Stimulated activated naive CD4-positive, alpha-beta T cell treated with Interleukin-2 at 50 U/mL for 16 hours (primary cell): ENCODE results near the gene ACP4.

Source experiments
- DNase-seq: peaks from one replicate; lab custom pipeline; 2025; lab: John Stamatoyannopoulos, UW

ACP4 gene

DNA sequence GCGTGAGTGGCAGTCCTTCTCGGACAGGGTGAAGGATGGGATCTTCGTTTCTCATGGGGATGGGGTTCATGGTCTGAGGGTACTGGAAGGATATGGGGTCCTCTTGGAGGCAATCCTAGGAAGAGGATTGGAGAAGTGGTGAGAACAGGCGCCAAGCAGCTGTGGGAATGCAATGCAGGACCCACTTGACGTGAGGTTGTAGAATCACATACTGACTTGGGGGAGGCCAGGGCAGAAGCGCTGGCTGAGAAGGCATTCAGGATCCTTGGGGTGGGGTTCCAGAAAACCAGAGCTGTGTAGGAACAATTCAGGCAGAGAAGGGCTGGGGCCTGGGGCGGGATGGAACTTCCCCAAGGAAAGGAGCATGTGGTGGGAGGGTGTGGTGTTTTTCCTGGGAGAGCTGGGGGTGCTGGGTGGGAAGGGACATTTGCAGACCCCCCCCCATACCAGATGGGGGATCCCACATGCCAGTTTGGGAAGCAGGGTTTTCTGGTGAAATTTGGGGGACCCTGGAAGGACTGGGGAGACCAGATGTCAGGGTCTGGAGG is 32.5 kb downstream of the ACP4 start:
- no peak for DNase-seq

- no peak for DNase-seq
Measured at GRCh38 chr19:50823389-50824042, 33.3 kb downstream of the ACP4 start, which contains the start of gene KLK1. Gene KLK1 (minus strand): TSS chr19:50823787. CDS start chr19:50823748, 39 bp downstream.

GRCh38 chr19:50826492-50827240 is 36.5 kb downstream of the ACP4 start:
- DNase-seq, result no peak

- DNase-seq, result no peak
Measured at GRCh38 chr19:50827476-50827875, 37.3 kb downstream of the ACP4 start.

DNA sequence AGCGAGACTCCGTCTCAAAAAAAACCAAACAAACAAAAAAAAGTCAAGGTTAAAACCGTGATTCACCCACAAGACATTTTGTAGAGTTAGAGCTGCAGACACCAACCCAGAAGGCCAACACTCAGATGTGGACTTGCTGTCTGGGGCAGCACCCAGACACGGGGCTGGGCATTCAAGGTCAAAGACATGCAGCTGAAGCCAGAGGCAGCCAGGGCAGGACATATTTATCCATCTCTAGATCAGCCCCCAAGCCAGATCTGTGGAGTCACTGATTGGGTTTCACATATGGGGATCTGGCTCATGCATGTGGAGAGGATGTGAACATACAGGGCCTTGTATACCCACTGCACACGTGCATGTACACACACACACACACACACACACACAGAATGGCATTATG is 39.6 kb downstream of the ACP4 start:
- no peak for DNase-seq

DNA sequence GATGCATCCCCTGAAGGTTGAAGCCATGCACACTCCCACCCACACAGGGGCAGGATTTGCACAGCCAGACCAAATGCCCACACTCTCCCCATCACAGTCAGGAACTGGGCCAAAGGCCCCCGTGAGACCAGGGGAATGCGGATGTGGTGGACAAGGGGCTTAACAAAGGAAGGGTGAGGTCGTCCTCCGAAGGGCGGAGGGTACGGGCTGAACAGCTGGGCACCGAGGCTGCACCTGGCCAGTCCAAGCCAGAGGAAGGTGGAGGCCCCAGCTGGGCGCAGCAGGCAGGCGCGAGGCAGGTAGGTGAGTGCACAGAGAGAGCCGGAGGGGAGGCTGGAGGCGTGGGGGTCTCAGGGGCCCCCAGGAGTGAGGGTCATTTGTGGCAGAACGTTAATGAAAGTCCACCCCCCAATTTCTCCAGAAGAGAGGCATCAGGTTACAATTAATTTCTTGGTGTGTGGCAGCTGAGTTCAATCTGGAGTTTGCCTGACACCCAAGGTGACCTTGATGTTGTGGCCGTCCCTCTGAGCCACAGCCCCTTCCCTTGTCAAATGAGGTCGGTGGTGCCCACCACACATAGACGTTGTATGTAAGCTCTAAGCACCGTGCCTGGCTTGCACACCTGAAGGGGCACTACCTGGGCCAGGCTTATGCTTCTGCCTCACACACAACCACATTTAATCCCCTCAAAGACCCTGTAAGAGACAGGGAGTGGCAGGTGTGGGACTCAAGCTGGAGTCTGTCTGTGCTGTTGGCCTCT is 40.2 kb downstream of the ACP4 start:
- no peak for DNase-seq

DNA sequence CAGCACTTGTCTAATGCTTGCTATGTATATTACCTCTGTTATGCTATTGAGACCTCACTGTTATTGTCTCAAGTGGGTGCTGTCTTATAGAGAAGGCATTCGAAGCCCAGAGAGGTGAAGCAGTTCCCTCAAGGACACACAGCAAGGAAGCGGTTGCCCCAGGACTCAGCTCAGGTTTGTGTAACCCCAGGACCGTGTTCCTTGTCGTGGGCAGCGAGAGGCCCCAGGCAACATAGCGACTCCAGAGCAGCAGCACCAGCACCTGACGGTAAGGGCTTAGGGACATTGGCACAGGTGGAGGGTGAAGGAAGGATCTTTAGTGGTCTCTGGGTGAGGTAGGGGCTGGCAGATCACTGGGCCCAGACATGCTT is 40.8 kb downstream of the ACP4 start:
- DNase-seq, result no peak

GRCh38 chr19:50832666-50833065 is 42.5 kb downstream of the ACP4 start:
- no peak for DNase-seq

DNA sequence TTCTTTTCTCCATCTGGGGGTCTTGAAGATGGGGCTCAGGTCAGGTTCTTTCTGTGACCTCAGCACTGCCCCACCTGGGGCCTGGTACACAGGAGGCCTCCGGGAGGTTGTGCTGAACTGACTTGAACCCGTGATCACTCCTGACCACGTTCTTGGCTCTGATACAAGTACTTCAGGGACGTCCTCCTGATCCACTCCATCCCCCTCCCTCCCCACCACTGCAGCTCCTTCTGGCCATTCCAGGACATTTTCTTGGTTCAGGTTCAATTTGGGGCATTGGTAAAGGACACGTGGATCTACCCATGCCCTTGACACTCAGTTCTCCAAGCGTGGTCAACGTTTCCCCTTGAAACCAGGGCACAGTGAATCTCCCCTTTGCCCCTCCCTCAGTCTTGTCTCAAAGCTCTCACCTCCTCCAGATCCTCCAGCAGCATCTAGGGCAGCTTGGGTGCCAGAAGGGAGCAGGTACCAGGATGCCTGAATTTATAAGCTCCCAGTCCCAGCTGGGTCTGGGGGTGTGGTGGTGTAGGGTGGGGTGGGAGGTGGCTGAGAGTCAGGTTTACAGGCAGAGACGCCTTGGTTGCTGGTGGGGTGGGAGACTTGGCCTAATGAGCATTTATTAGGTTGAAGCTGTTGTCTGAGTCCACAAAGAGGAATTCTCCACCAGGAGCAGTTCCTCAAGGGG is 43.0 kb downstream of the ACP4 start, which contains the start of gene KLK15:
TSS of gene KLK15 (minus strand) at position 458 of the 685 bp plus-strand sequence. CDS start 2,082 bp downstream, outside the sequence.
- no peak for DNase-seq

DNA sequence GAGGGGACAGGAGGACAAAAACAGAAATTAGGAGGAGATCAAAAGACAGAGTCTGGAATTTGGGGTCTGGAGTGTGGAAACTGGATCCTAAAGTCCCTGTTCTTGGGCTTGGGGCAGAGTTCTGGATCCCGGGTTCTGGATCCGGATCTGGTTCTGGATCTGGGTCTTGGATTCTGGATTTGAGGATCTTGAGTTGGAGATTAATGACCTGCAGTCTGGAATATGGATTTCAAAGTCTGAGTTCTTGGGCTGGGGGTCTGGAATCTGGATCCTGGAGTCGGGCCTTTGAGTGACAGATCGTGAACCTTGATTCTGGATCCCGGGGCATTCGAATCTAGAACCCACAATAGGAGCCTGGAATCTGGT is 43.6 kb downstream of the ACP4 start:
- no peak for DNase-seq

DNA sequence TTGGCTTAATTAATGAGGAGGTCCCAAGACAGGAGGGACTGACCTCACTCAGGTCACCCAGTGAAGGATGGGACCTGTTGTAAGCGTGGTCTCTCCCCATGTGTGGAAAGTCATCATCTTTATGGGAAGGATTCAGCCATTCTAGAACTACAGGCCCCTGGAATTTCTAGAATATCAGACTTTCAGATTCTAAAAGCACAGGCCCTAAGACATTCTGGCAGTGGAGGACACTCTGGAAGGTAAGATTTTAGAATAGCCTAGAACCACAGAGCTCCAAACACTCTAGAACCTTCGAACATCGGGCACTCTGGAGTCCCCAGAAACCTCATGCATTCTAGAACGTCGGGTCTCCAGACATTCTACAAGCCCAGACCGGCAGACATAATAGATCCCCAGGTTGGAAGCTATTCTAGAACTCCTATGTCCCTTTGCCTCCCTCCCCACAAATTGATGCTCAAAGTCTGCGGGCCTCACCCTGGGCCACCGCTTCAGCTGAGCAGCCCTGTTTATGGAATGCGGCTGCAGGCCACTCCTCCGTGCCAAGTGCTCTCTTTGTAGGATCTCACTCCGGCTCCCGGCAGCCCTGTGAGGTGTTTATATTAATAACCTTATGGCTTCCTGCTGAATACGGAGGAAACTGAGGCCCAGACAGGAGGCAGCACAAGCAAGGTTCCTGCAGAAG is 45.0 kb downstream of the ACP4 start:
- DNase-seq, result no peak

DNA sequence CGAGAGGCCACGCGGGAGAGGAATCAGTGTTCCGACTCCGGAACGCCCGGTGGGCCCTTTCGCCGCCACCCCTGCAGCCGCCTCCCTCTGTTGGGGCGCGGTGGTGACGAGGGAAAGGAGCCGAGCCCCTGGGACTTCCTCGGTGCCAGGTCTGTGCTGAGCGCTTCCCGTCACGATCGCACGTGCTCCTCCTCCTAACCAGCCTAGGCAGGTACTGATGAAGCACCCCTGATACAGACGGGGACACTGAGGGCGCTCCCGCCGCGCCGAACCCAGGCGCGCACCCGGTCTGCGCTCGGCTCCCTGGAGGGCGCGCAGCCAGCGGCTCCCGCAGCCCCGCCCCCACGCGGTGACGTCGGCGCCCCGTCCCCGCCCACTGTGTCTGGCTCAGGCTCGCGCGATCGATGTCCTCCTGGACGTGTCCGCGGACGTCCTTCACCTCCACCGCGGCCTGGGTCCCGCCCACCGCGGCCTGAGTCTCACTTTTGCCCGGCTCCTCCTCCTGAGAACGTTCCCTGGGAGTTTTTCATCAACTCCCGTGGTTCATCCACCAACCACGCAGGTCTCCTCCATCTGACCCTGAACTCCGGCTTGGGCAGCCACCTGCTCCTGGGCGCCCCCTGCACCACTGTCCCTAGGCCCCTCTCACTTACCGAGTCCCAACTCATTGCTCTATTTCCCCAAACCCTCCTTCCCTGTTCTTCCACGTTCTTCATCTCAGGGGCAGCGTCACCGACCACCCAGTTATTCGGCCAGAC is 45.7 kb downstream of the ACP4 start:
- DNase-seq, result peak; percentile 61

GRCh38 chr19:50836543-50837195 is 46.5 kb downstream of the ACP4 start:
- no peak for DNase-seq

GRCh38 chr19:50837300-50837699 is 47.1 kb downstream of the ACP4 start:
- DNase-seq, result no peak

DNA sequence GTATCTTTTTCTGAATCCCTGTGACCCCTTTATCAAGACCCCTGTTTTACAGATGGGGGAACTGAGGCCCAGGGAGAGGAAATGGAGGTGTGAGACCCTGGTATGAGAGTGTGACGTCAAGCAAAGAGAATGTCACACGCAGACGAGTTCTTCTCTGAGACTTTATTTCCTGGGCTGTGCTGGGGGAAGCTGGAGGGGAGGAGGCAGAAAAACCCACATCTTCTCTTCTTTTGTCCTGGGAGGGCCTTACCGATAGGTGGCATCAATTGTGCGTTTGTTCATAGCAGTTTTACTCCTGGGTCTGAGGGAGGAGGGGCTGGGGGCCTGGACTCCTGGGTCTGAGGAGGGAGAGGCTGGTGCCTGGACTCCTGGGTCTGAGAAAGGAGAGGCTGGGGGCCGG is 48.0 kb downstream of the ACP4 start:
- DNase-seq, result no peak

GRCh38 chr19:50839712-50840655 is 49.8 kb downstream of the ACP4 start:
- DNase-seq, result no peak

- DNase-seq, result no peak
Measured at GRCh38 chr19:50842130-50842529, 51.9 kb downstream of the ACP4 start.

DNA sequence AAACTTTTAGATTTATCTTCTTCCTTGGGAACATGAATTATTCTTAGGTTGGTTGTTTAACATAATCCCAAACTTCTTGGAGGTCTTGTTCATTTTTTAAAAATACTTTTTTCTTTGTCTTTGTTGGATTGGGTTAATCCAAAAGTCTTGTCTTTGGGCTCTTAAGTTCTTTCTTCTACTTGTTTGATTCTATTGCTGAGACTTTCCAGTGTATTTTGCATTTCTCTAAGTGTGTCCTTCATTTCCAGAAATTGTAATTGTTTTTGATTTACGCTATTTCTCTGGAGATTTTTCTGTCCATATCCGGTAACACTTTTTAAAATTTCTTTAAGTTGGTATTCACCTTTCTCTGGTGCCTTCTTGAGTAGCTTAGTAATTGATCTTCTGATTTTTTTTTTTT is 53.0 kb downstream of the ACP4 start:
- no peak for DNase-seq

DNA sequence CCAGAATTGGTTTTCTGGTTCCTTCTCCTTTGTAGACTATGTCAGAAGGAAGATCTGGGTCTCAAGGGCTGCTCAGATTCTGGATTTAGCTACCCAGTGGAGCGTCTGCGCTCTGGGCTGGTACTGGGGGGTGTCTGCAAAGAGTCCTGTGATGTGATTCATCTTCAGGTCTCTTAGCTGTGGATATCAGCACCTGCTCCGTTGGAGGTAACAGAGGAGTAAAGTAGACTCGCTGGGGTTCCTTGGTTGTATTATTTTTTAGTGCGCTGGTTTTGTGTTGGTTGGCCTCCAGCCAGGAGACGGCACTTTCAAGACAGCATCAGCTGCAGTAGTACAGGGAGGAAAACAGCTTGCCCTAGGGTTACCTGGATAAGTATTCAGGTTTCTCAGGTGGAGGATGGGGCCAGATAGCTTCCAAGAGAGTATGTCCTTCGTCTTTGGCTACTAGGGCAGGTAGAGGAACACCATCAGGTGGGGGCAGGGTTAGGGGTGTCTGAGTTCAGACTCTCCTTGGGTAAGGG is 53.5 kb downstream of the ACP4 start:
- DNase-seq, result no peak
